GM18519 (cell line): ENCODE data around the gene CAPRIN1.
A peak's percentile ranks its signal among the peaks of the same experiment; 100 is the strongest.

Source experiments
- ATAC-seq: cut with Tn5 transposase; IDR thresholded peaks from one replicate; pipeline ENCODE4 v1.9.1; 2021; ENCODE audit warnings: mild to moderate bottlenecking, moderate library complexity; ENCODE audit not compliant: unreplicated experiment, low FRiP score

The CAPRIN1 gene, protein sequence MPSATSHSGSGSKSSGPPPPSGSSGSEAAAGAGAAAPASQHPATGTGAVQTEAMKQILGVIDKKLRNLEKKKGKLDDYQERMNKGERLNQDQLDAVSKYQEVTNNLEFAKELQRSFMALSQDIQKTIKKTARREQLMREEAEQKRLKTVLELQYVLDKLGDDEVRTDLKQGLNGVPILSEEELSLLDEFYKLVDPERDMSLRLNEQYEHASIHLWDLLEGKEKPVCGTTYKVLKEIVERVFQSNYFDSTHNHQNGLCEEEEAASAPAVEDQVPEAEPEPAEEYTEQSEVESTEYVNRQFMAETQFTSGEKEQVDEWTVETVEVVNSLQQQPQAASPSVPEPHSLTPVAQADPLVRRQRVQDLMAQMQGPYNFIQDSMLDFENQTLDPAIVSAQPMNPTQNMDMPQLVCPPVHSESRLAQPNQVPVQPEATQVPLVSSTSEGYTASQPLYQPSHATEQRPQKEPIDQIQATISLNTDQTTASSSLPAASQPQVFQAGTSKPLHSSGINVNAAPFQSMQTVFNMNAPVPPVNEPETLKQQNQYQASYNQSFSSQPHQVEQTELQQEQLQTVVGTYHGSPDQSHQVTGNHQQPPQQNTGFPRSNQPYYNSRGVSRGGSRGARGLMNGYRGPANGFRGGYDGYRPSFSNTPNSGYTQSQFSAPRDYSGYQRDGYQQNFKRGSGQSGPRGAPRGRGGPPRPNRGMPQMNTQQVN

DNA sequence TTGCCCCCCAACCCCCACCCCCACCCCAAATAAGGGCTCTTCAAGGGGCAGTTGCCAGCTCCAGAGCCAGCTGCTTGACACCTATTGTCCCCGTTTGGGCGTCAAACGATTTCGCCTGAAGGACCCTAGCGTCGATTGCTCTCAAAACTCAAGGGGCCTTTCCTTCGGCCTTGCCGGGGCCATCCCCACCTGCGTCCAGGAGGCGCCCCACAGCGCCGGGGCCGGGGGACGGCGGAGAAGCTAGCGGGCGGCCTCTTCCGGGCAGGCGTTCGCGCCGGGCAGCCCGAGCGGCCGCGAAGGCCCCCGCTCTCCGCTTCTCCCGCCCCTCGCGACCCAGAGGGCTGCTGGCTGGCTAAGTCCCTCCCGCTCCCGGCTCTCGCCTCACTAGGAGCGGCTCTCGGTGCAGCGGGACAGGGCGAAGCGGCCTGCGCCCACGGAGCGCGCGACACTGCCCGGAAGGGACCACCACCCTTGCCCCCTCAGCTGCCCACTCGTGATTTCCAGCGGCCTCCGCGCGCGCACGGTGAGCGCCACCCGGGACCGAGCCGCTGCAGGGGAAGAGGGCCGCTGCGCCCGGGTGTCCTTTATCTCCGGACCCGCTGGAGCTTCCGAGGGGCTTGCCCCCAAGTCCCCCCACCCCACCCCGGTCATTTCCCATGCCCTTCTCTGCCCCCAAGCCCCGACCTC is at the start of gene CAPRIN1:
Gene CAPRIN1 (plus strand): TSS at position 383 of the 687 bp plus-strand sequence. CDS start 690 bp downstream, outside the sequence.
- peak; percentile 46 for ATAC-seq

DNA sequence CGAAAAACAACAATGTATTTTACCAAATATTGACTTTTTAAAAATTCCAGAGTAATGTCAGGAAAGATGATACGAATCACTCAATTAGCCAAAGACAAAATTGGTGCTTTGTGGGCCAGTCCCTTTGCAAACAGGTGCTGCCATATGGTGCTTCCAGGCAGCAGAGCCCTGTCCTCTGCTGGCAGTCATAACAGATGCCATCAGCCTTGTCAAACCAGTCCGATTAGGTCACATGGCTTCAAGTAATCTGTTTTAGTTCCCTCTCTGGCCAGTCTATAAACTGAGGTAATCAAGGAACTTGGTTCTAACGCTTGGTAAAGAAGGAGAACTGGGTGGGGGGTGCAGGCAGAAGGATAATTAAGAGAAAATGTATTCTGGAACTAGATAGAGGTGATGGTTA is 49.1 kb upstream of the CAPRIN1 start:
- no peak for ATAC-seq

DNA sequence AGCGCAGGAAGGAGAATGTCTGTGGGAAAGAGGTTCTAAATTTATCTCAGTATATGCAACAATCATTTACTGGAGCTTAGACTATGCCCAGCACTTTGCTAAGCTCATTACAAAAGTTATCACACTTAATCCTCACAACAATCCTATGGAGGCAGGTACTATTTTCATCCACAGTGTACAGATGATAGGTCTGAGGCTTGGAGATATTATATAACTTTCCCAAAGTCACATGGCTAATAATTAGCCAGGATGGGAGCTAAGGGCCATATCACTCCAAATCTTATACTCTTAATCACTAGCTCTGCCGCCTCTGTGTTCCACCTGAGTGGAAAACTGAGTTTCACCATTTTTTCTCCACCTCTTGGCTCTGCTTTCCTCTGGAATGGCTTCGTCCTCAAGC is 47.3 kb upstream of the CAPRIN1 start:
- no peak for ATAC-seq

DNA sequence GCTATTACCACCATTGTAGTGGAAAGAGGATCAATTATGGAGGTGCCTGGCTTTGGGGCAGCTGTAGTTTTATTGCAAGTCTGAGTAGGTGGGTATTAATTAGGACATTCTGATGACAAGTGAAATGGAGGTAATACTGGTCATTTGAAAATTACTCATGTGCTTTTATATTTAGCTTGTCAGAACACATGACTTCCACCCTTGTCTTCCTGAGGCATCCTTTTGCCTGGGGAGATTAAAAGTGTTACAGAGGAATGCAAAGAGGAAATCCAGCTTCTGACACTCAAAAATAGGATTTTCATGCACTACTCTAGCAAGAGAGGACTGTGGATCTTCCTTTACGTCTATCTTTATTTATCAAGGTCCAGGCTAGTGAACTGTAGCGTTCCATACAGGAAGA is 44.7 kb upstream of the CAPRIN1 start:
- no peak for ATAC-seq

DNA sequence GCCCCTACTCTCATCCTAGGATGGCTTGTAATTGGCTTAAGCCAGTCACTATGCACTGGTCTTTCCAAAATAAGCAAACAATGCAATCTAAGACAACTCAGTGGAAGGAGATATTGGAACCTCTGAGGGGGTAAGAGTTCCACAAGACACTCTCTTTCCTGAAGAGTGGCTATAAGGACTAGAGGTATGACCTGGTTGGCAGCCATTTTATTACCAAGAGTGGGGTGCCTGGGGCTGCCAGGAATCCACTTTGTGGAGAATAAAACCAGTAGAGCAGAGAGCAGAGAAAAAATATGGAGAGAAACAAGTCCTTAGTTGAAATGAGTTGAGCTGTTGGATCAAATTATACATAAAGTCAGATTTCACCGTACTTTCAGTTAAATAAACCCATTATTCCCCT is 38.8 kb upstream of the CAPRIN1 start:
- no peak for ATAC-seq

DNA sequence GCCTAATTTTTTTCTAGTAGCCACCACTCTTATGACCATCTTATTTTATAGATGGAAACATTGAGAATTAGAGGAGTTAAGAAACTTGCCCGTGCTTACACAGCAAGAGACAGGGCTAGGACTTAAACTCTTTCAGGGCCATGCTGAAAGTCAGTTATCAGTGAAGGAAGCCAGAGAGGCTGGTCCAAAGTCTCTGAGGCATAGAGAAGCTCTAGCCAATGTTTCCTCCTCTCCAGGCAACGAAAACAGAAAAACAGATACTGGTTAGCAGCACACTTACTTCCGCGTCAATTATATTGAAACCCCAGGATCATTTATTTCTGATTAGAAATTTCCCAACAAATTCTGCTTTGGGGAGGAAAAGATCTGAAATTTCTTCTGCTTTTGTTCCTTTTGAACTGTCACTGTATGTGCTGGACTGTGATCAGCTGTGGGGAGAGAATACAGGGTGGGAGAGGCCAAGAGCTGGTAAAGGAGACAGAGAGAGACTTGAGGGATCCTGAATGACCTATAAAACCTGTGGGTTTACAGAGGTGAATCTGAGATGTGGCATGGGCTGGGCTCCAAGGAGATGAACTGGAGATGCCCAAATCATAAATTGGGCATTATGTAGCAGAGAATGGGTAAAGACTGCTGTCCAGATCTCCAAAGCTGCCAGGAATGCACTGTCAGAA is 37.5 kb upstream of the CAPRIN1 start:
- ATAC-seq, result no peak

DNA sequence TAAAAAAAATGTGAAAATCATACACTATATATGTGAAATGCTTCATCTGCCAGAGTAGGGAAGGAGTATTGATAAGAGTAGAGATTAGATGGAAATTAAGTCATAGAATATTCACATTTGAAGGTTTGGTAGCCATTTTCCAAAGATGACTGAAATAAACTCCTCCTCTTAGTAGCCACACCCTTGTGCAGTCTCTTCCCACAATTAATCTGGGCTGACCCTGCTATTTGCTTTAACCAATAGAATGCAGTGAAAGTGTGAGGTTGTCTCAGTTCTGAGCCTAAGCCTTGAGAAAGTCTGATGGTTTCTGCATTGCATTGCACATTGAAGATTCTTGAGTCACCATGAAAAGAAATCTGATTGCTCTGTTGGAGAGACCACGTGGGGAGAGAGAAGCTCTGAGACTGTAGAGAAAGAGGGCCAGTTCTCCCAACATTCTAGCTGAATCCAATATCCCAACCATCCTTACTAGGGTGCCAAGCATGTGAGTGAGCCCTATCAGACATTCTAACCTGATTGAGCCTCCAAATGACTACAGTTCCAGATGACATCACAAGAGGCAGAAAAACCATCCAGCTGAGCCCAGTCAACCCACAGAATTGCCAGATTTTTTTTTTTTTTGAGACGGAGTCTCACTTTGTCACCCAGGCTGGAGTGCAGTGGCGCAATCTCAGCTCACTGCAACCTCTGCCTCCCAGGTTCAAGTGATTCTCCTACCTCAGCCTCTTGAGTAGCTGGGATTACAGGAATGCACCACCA is 29.4 kb upstream of the CAPRIN1 start:
- ATAC-seq, result no peak

DNA sequence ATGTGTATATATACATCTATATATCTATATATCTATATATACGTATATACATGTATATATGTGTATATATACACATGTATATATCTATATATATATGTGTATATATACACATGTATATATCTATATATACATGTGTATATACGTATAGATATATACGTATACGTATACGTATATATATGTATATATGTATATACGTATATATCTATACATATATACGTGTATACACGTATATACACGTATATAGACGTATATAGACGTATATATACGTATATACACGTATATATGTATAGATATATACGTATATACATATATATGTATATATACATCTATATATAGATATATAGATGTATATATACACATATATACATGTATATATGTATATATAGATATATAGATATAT is 25.1 kb upstream of the CAPRIN1 start:
- no peak for ATAC-seq

DNA sequence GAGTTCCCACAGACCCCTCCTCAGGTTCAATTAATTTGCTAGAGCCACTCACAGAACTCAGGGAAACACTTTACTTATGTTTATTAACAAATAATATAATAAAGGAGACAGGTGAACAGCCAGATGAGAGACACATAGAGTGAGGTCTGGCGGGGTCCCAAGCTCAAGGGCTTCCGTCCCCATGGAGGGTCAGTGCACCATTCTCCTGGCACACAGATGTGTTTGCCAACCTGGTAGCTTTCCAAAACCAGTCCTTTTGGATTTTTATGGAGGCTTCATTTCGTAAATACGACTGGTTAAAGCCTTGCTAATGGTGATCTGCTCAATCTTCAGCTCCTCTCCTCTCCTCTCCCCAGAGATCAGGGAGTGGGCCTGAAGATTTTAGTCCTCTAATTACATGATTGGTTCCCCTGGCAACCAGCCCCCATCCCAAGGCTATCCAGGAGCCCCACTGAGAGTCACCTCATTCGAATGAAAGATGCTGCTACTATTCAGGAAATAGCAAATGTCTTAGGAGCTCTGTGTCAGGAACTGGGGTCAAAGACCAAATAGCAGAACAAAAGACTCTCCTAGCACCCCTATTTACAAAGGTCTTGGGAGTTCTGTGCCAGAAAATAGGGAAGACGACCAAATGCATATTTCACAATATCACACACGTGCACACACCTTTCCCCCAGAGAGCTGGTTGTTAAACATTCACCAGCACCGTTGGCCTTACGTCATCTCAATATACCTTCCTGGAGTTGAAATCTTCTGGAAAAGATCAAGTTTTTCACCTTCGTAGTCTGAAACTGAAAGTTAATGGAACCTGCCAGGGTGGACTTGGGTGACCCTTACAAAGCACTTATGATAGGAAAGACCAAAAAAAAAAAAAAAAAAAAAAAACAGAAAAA is 23.8 kb upstream of the CAPRIN1 start:
- no peak for ATAC-seq

DNA sequence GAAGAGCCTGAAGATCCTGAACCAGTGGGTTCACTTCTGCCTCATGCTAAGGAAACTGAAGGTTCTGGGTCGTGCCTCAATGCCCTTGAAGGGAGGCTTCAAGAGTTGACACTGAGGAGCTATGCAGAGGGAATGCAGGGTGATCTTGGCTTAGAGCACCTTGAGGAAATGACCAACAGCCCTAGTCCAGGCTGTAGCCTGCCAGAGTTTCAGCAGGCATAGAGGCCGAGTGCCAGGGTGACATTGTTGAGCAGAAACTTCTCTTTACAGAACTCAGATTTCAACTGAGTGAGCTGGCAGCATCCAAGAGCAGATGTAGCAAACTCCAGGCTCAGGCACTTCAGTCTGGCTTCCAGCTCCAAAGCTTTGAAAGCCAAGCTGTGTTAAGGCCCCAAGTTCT is 23.1 kb upstream of the CAPRIN1 start:
- no peak for ATAC-seq

DNA sequence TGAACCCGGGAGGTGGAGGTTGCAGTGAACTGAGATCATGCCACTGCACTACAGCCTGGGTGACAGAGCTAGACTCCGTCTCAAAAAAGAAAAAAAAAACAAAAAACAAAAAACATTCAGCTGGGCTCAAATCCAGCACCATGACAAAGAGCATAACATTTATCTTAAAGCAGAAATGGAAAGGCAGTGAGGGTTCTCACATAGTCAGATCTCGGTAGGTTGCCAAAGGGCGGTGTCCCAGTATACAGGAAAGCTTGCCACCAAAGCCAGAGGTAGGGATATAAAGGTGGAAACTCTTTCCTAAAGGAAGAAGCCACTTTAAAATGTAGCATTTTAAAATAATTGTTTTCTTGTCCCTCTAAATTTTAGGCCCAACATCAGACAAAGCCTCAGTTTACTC is 22.4 kb upstream of the CAPRIN1 start:
- ATAC-seq, result no peak

DNA sequence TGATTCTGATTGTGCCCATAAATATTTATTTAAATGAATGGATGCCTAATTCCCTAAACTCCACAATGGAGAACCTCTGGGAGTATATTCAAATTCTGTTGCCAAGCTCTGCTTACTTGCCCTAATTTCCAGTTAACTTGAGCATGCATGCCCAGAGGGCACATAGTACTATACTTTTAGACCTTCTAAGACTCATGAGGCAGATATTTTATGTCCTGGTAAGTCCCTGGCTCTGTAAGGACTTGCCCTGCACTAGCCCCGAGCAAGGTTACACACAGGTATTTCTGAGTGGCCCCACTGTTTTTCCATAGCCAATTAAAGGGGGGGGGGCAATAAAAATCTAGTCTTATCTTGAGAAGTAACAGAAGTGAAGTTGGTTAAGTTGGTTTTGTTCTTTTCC is 21.1 kb upstream of the CAPRIN1 start:
- ATAC-seq, result no peak

DNA sequence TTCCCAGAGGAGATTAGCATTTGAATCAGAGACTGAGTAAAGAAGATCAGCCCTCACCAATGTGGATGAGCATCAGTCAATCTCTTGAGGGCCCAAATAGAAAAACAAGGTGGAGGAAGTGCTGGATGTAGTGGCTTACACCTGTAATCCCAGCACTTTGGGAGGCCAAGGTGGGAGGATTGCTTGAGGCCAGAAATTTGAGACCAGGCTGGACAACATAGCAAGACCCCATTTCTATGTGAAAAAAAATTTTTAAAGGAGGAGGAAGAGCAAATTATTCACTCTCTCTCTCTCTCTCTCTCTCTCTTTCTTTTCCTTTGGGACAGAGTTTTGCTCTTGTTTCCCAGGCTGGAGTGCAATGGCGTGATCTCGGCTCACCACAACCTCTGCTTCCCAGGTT is 18.1 kb upstream of the CAPRIN1 start:
- ATAC-seq, result no peak

DNA sequence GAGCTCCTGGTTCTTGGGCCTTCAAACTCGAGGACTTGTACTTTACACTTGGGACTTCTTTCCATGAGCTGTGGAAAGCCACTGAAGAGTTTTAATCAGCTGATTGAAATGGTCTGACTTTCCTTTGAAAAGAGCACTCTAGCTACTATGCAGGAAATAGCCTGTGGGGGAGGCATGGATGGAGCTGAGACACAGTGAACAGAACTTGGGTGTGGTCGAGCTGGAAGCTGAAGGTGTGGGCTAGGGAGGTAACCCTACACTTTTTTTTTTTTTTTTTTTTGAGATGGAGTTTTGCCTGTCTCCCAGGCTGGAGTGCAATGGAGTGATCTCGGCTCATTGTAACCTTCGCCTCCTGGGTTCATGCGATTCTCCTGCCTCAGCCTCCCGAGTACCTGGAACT is 17.5 kb upstream of the CAPRIN1 start:
- ATAC-seq, result no peak

DNA sequence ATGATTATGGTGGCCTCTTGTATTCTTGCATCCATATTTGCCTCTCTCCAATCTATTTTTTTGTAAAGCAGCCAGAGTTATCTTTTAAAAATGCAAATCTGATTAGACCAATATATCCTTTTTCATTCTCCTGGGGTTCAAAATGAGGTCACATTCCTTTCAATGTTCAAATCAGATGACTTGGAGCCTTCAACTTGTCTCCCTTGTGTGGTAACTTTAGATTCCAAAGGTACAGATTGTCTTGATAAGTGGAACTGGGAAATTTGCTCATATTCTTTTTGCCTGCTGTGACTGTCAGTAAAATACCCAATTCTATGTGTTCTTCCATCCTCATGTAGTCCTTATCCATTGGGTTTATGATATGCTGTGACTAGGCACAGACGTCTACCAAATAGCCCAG is 15.1 kb upstream of the CAPRIN1 start:
- no peak for ATAC-seq

DNA sequence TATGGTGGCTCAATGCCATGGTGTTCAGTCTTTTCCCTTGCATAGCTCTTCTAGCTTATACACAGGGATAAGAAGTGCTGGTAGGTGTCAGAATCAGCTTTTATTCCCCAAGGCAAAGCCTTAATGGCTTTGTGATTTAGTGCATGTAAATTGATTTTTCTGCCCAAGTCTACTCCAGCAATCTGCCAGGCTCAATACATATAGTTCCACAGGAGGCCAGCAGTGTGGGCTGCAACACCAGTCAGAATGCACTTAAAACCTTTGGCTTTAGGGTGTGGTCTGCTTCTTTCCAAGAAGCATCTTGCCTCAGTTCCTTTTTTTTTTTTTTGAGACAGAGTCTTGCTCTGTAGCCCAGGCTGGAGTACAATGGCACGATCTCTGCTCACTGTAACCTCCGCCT is 14.5 kb upstream of the CAPRIN1 start:
- no peak for ATAC-seq

DNA sequence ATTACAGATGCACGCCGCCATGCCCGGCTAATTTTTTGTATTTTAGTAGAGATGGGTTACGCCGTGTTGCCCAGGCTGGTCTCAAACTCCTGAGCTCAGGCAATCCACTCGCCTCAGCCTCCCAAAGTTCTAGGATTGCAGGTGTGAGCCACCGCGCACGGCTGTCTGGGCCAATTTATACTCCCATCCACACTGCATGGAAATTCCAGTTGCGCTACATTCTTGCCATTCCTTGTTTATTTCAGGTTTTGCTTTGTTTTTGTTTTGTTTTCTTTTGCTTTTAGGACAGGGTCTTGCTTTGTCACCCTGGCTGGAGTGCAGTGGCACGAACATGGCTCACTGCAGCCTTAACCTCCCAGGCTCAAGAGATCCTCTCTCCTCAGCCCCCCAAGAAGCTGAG is 11.0 kb upstream of the CAPRIN1 start:
- ATAC-seq, result no peak

DNA sequence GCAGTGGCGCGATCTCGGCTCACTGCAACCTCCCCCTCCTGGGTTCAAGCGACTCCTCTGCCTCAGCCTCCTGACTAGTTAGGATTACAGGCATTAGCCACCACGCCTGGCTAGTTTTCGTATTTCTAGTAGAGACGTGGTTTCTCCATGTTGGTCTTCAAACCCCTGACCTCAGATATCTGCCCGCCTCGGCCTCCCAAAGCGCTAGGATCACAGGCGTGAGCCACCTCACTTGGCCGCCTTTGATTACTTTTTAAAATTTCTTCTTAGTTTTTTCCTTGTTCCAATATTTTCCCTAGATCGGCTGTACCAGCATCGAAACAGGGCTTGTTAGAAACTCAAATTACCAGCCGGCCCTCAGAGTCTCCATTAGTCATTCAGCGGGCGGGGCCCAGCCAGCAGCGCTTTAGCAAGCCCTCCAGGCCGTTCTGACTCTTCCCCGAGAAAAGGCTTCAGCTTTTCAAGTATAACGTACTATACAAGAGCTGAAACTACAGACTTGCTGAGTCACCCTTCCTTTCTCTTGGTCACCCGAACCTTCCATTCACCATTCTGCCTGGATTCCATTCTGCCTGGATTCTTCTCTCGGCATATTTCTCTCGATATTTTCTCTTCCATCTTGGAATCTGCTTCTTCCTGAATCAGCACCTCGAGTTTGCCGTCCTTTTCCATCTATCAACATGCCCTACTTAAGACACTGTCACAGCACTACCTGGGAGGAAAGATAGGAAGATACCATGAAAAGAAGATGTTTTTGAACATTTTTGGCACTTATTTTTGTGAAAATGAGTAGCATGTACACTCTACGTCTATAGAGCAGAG is 6.7 kb upstream of the CAPRIN1 start:
- no peak for ATAC-seq
